B cell (primary cell): ENCODE measurements around the gene PITX2. TPM values are rescaled to one million over a fixed set of nuclear protein-coding genes. Genes with fewer than 3 reads are reported as not detected.

Experiments used
- polyA plus RNA-seq: library from polyadenylated mRNA; depleted of rRNA; stranded (reverse); fragments of >200 nt; gene quantifications from 2 replicates; pipeline ENCODE4 v1.2.3, GENCODE V29; 2012
- total RNA-seq, 2 donors: library from RNA; stranded (reverse); fragments of 120-200 nt in 1 of 2; gene quantifications; 1 replicate in 1 of 2; 2 replicates in 1 of 2; pipeline versions ENCODE4 v1.2.3 to v1.2.4, GENCODE V29; 2013 to 2022

Gene PITX2
- total and polyA plus RNA-seq, 2 donors (not counting 1 experiment from before 2014, with no cell fraction given), result not detected

Other genes with a start within 250 kb of the PITX2 start
- gene ENPEP, start 146.9 kb downstream of the PITX2 start, total RNA-seq, result not detected in 2 replicates
- not detected in 2 replicates for gene ENPEP, start 146.9 kb downstream of the PITX2 start, polyA plus RNA-seq